Sigmoid colon (tissue), 7 donors: ENCODE data around the gene DACT2. TPM values are rescaled to one million over a fixed set of nuclear protein-coding genes. Genes with fewer than 3 reads are reported as not detected.
A peak's percentile ranks its signal among the peaks of the same experiment; 100 is the strongest.
"Not testable (repeated sequence)": the region's sequence is repeated elsewhere in the genome, so short reads cannot be mapped to it uniquely, and the experiment has no call there.

Source experiments
- DNase-seq: peaks from one replicate; pipeline ENCODE4 v3.0.0-alpha.2; 2019
- H3K27ac ChIP-seq, 4 donors: fragments of 200-600 bp; sonication (generic); one replicate each; pipeline ENCODE4 v1.5.1; 2016 to 2019; ENCODE audit warnings: mild to moderate bottlenecking in 1 of 4
- H3K27me3 ChIP-seq, 3 donors: fragments of 200-600 bp; sonication (generic); one replicate each; pipeline ENCODE4 v1.5.1; 2019; ENCODE audit warnings: mild to moderate bottlenecking in 1 of 3
- H3K36me3 ChIP-seq, 4 donors: fragments of 200-600 bp; sonication (generic); one replicate each; pipeline ENCODE4 v1.5.1; 2016 to 2019
- H3K4me1 ChIP-seq, 4 donors: fragments of 200-600 bp; sonication (generic); one replicate each; pipeline ENCODE4 v1.5.1; 2017 to 2019
- H3K4me3 ChIP-seq, 4 donors: fragments of 200-600 bp; sonication (generic); one replicate each; pipeline ENCODE4 v1.5.1; 2017 to 2019; ENCODE audit warnings: mild to moderate bottlenecking in 2 of 4, moderate library complexity in 1 of 4
- H3K9me3 ChIP-seq, 4 donors: fragments of 200-600 bp in 3 of 4; sonication (generic) in 3 of 4; one replicate each; pipeline versions ENCODE4 v1.5.1 to v1.6.1; 2013 to 2019
- EP300 ChIP-seq, 4 donors: sonication (generic); formaldehyde crosslinking; IDR thresholded peaks; one replicate each; pipeline ENCODE4 v1.6.1; 2017; ENCODE audit warnings: antibody characterized with exemption in 4 of 4
- POLR2A ChIP-seq, 2 donors: fragments of 450-650 bp; IDR thresholded peaks; one replicate each; pipeline ENCODE4 v1.6.1; 2016; ENCODE audit warnings: antibody characterized with exemption in 2 of 2, mild to moderate bottlenecking in 2 of 2, moderate library complexity in 2 of 2
- POLR2AphosphoS5 ChIP-seq, 4 donors: sonication (generic); formaldehyde crosslinking; IDR thresholded peaks; one replicate each; pipeline ENCODE4 v1.6.1; 2017; ENCODE audit warnings: antibody characterized with exemption in 4 of 4
- WGBS, 2 donors: extraction: QIAGEN DNeasy Blood & Tissue Kit; methylation state at CpG; one replicate each; pipeline ENCODE4 v1.1.7; 2013; 5-methylcytosine and 5-hydroxymethylcytosine counted together
- intact Hi-C: fragments of 100-400 bp; cut with DNase I; formaldehyde crosslinking; loops from one replicate; pipeline ENCODE4 v1.15.1; 2023
- polyA plus RNA-seq, 3 donors: library from polyadenylated mRNA; stranded (reverse); fragments of 200-250 nt; gene quantifications; one replicate each; pipeline ENCODE4 v1.2.3, GENCODE V29; 2013
- total RNA-seq, 4 donors: library from RNA; depleted of rRNA; stranded (reverse); fragments of >200 nt; gene quantifications; one replicate each; pipeline ENCODE4 v1.1.0, GENCODE V29; 2016
- TF ChIP-seq, protein P1 (sequence below), 4 experiments: fragments of 450-650 bp in 3 of 4; fragments of 200-600 bp in 1 of 4; IDR thresholded peaks; one replicate each; pipeline ENCODE4 v1.5.1; 2016 to 2019; ENCODE audit warnings: antibody characterized with exemption in 4 of 4, mild to moderate bottlenecking in 3 of 4, moderate library complexity in 2 of 4
- donor health status: healthy with polysubstance abuse.
- donor health status: Bipolar disorder and iron deficiency.
- donor health status: healthy.

Gene DACT2
- total and polyA plus RNA-seq, 7 donors: 0.16 to 1.1 (median 0.60) TPM

DNA sequence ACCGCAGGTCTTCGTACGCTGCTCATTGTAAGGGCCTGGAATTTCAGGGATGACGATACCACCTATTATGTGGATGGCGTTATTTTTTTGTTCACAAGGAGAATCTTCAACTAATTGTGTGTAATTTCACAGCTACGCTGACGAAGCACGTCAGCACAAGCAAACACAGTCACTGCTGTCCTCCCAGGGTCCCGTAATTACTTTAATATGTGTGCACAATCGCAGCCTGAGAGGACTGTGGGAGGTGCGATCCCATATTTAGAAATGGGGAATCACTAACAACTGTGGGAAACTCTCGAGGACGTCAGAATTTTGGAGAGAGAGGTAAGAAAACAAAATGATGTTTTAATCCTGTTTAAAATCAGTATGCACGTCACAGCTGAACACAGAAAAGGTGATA lies 40.2 kb upstream of the DACT2 start:
- Histone ChIP-seq H3K27ac (no peak overlapping the region), H3K4me3 (no peak overlapping the region), H3K27me3 (no peaks in the 10 kb centered on the region), H3K9me3 (no peaks in the 10 kb centered on the region), H3K36me3 (no peaks in the 10 kb centered on the region), H3K4me1 (peaks cover 0 to 17% (median 9%) of the 10 kb centered on the region in 4 donors)
- DNase-seq: no peak
- intact Hi-C loops: no loop called here
- TF ChIP-seq EP300 (IDR thresholded peaks at IDR 0.05): no peak
- WGBS, 2 donors: 81 to 88% methylated on average over 14 of the region's 14 CpGs

- peak; percentile 19 for DNase-seq
- H3K27ac ChIP-seq: no peak overlapping the region
- no peaks in the 10 kb centered on the region for H3K9me3 ChIP-seq
- no peaks in the 10 kb centered on the region for H3K27me3 ChIP-seq
- no peaks in the 10 kb centered on the region for H3K36me3 ChIP-seq
- intact Hi-C loops: no loop called here
- TF ChIP-seq EP300 (IDR thresholded peaks at IDR 0.05): no peak
- no peak for TF ChIP-seq POLR2AphosphoS5 (IDR thresholded peaks at IDR 0.05)
- TF ChIP-seq, protein P1, sequence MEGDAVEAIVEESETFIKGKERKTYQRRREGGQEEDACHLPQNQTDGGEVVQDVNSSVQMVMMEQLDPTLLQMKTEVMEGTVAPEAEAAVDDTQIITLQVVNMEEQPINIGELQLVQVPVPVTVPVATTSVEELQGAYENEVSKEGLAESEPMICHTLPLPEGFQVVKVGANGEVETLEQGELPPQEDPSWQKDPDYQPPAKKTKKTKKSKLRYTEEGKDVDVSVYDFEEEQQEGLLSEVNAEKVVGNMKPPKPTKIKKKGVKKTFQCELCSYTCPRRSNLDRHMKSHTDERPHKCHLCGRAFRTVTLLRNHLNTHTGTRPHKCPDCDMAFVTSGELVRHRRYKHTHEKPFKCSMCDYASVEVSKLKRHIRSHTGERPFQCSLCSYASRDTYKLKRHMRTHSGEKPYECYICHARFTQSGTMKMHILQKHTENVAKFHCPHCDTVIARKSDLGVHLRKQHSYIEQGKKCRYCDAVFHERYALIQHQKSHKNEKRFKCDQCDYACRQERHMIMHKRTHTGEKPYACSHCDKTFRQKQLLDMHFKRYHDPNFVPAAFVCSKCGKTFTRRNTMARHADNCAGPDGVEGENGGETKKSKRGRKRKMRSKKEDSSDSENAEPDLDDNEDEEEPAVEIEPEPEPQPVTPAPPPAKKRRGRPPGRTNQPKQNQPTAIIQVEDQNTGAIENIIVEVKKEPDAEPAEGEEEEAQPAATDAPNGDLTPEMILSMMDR (IDR thresholded peaks at IDR 0.05): no peak
- no peak for TF ChIP-seq POLR2A (IDR thresholded peaks at IDR 0.05)
- 87 to 93% methylated on average over 15 to 17 of the region's 20 CpGs for WGBS, 2 donors
- H3K4me1 ChIP-seq: peaks cover 0 to 15% (median 9%) of the 10 kb centered on the region in 4 donors
- no peak overlapping the region for H3K4me3 ChIP-seq
Measured at GRCh38 chr6:168358842-168359420, 39.4 kb upstream of the DACT2 start.

DNA sequence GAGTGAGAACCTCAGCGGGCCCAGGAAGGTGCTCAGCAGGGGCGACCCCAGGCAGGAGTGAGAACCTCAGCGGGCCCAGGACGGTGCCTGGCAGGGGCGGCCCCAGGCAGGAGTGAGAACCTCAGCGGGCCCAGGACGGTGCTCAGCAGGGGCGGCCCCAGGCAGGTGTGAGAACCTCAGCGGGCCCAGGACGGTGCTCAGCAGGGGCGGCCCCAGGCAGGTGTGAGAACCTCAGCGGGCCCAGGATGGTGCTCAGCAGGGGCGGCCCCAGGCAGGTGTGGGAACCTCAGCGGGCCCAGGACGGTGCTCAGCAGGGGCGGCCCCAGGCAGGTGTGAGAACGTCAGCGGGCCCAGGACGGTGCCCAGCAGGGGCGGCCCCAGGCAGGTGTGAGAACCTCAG lies 37.3 kb upstream of the DACT2 start:
- not testable (repeated sequence) for H3K27me3 ChIP-seq, H3K4me3 ChIP-seq, H3K27ac ChIP-seq, H3K36me3 ChIP-seq, H3K9me3 ChIP-seq, DNase-seq, H3K4me1 ChIP-seq
- intact Hi-C loops: loop anchor here (1.0 kb wide), 1 partner anchor 207 kb away; no protein-coding TSS in a partner anchor
- 88 to 96% methylated on average over 8 to 20 of the region's 20 CpGs for WGBS, 2 donors

DNA sequence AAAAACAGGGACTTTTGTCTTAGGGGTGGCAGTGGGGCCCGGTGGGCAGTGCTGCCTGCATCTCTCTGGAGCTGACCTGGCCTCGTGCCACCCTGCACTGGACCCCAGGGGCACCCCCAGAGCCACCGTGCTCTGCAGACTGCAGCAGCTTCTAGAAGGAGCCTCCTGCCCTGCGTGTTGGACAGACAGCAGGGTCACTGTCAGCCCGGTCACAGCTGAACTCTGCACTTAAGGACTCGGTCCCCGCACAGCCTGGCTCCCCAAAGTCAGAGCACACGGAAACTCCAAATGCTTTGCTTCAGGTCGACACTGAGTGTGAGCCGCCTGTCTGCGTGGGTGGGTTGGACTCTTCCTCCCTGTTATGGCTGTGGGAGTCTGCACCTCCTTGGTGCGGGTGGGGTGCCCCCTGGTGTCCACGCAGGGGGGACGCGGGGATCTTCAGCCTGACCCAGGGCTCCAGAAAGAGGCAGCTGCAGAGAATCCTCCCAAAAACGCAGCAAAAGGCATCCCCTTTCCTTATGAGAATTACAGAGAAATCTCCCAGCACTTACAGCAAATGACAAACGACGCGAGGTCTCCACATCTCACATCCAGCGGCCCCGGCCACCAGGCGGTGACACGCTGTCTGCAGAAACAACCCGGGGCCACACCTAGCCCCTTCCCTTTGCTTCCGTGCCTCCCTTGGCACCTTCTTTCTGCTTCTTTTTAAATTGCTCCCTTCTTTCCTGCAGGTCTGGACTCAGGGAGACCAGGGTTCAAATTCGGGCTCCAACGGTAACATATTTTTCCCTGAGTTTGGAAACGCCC lies 36.3 kb upstream of the DACT2 start:
- WGBS, 2 donors: 19 to 43% methylated on average over 28 of the region's 28 CpGs
- peak; percentile 74 for DNase-seq
- no peaks in the 10 kb centered on the region for H3K27me3 ChIP-seq
- peak overlapping the region in 1 of 4 donors; percentile 9 for H3K4me3 ChIP-seq
- no peaks in the 10 kb centered on the region for H3K9me3 ChIP-seq
- H3K4me1 ChIP-seq: peaks cover 0 to 8% (median 5%) of the 10 kb centered on the region in 4 donors
- no peaks in the 10 kb centered on the region for H3K36me3 ChIP-seq
- TF ChIP-seq EP300 (IDR thresholded peaks at IDR 0.05): no peak
- TF ChIP-seq POLR2AphosphoS5 (IDR thresholded peaks at IDR 0.05): no peak
- TF ChIP-seq, protein P1 (IDR thresholded peaks at IDR 0.05): peak in 3 of 4 experiments; percentile 72 to 74 (median 73)
- TF ChIP-seq POLR2A (IDR thresholded peaks at IDR 0.05): no peak
- intact Hi-C loops: loop anchor here (1.0 kb wide), 1 partner anchor 206 kb away; no protein-coding TSS in a partner anchor
- no peak overlapping the region for H3K27ac ChIP-seq

DNA sequence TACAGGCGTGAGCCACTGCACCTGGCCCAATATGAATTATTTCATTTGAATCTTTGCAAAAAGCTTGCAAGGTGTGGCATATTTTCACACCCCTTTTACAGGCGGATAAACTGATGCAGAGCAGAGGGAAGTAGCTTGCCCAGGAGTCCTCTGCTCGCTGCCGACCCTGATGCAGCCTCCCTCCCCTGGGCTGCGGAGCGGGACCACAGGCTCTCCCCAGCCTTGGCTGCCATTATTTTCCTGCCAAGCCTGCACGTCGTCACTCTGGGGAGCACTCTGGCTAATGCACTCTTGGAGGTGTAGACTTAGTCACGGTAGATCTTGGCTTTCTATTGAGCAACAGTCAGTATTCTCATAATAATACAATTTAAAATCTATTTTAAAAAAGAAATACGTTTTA lies 34.8 kb upstream of the DACT2 start:
- Histone ChIP-seq H3K9me3 (no peaks in the 10 kb centered on the region), H3K4me3 (no peak overlapping the region), H3K4me1 (peaks cover 0 to 8% (median 5%) of the 10 kb centered on the region in 4 donors), H3K36me3 (no peaks in the 10 kb centered on the region), H3K27me3 (no peaks in the 10 kb centered on the region), H3K27ac (no peak overlapping the region)
- DNase-seq: no peak
- intact Hi-C loops: no loop called here
- TF ChIP-seq, protein P1 (IDR thresholded peaks at IDR 0.05): no peak
- TF ChIP-seq EP300 (IDR thresholded peaks at IDR 0.05) (no peak), POLR2A (IDR thresholded peaks at IDR 0.05) (no peak), POLR2AphosphoS5 (IDR thresholded peaks at IDR 0.05) (no peak)
- WGBS, 2 donors: 79 to 88% methylated on average over 10 of the region's 10 CpGs
